HL-60 (cell line): ENCODE results near the gene PAM16.

ENCODE experiments used
- DNase-seq, 2 experiments: peaks; one replicate each; pipeline ENCODE4 v3.0.0-alpha.2; 2010 to 2020; ENCODE audit warnings: low read depth in 1 of 2, low spot score in 1 of 2
- H3K27ac ChIP-seq: fragments of 250-450 bp; sonication (Bioruptor Pico); replicated peaks from 2 replicates; pipeline ENCODE4 v1.5.1; 2020; ENCODE audit warnings: mild to moderate bottlenecking, moderate library complexity
- H3K27me3 ChIP-seq: fragments of 250-450 bp; sonication (Bioruptor Pico); 2 replicates; pipeline ENCODE4 v1.5.1; 2021; ENCODE audit warnings: mild to moderate bottlenecking, moderate library complexity; ENCODE audit not compliant: insufficient read depth, poor library complexity, severe bottlenecking
- H3K4me3 ChIP-seq: replicated peaks from 2 replicates; pipeline ENCODE4 v1.5.1; 2011; ENCODE audit warnings: mild to moderate bottlenecking, control low read depth, low read length; ENCODE audit not compliant: insufficient read depth
- CTCF ChIP-seq: IDR thresholded peaks from one replicate; pipeline ENCODE4 v1.5.1; 2011; ENCODE audit warnings: low read length, control low read depth, inconsistent platforms; ENCODE audit not compliant: insufficient read depth
- GABPA ChIP-seq: IDR thresholded peaks from 2 replicates; pipeline ENCODE4 v1.6.1; 2012; ENCODE audit warnings: low read depth
- POLR2AphosphoS5 ChIP-seq: IDR thresholded peaks from 2 replicates; pipeline ENCODE4 v1.6.1; 2012; ENCODE audit warnings: low read depth
- REST ChIP-seq: IDR thresholded peaks from 2 replicates; pipeline ENCODE4 v1.6.1; 2012; ENCODE audit warnings: low read depth; ENCODE audit not compliant: insufficient replicate concordance
- SPI1 ChIP-seq: IDR thresholded peaks from 2 replicates; pipeline ENCODE4 v1.6.1; 2012; ENCODE audit warnings: low read depth, mild to moderate bottlenecking, borderline replicate concordance

PAM16 gene

GRCh38 chr16:4387781-4388180, 36.7 kb upstream of the PAM16 start:
- TF ChIP-seq REST: no peak
- Histone ChIP-seq H3K27ac (no peak overlapping the region), H3K27me3 (no peaks in the 10 kb centered on the region), H3K4me3 (no peak overlapping the region)
- DNase-seq: no peak

- H3K27ac ChIP-seq: no peak overlapping the region
Measured at GRCh38 chr16:4386951-4387565, 35.9 kb upstream of the PAM16 start.

GRCh38 chr16:4386451-4386805, 35.3 kb upstream of the PAM16 start:
- TF ChIP-seq SPI1 (no peak), CTCF (no peak), REST (no peak), POLR2AphosphoS5 (no peak), GABPA (no peak)
- Histone ChIP-seq H3K27me3 (no peaks in the 10 kb centered on the region), H3K27ac (no peak overlapping the region), H3K4me3 (no peak overlapping the region)
- no peak for DNase-seq

More at GRCh38 chr16:4386951-4387565, 35.9 kb upstream of the PAM16 start:
- no peaks in the 10 kb centered on the region for H3K27me3 ChIP-seq
- TF ChIP-seq GABPA (no peak), POLR2AphosphoS5 (no peak), SPI1 (no peak), CTCF (no peak), REST (no peak)
- no peak for DNase-seq
- no peak overlapping the region for H3K4me3 ChIP-seq
